IMR-90 (cell line): ENCODE measurements around the gene IFNE.

Experiments used
- BHLHE40 ChIP-seq: fragments of 150-350 bp; IDR thresholded peaks from 2 replicates; pipeline ENCODE4 v1.6.1; 2016; ENCODE audit warnings: mild to moderate bottlenecking, low read depth, low read length
- CEBPB ChIP-seq: IDR thresholded peaks from 2 replicates; pipeline ENCODE4 v1.6.1; 2012; ENCODE audit warnings: low read depth, low read length, improper control_type of control experiment
- CTCF ChIP-seq: conservative IDR thresholded peaks from 2 replicates; pipeline ENCODE4 v1.5.1; 2012; ENCODE audit warnings: mild to moderate bottlenecking, low read depth, low read length, improper control_type of control experiment
- ELK1 ChIP-seq: fragments of 150-350 bp; IDR thresholded peaks from 2 replicates; pipeline ENCODE4 v1.6.1; 2016; ENCODE audit warnings: low read depth, mild to moderate bottlenecking, low read length, moderate library complexity, borderline replicate concordance
- FOS ChIP-seq: fragments of 150-350 bp; IDR thresholded peaks from 2 replicates; pipeline ENCODE4 v1.6.1; 2016; ENCODE audit warnings: low read depth, low read length
- MAZ ChIP-seq: IDR thresholded peaks from 2 replicates; pipeline ENCODE4 v1.6.1; 2012; ENCODE audit warnings: low read depth, mild to moderate bottlenecking, low read length, improper control_type of control experiment, moderate library complexity, borderline replicate concordance
- MXI1 ChIP-seq: IDR thresholded peaks from 2 replicates; pipeline ENCODE4 v1.6.1; 2012; ENCODE audit warnings: low read depth, mild to moderate bottlenecking, low read length, moderate library complexity, borderline replicate concordance
- NFE2L2 ChIP-seq: fragments of 150-350 bp; IDR thresholded peaks from 2 replicates; pipeline ENCODE4 v1.6.1; 2016; ENCODE audit warnings: low read depth, mild to moderate bottlenecking, low read length
- POLR2A ChIP-seq: IDR thresholded peaks from 2 replicates; pipeline ENCODE4 v1.6.1; 2012; ENCODE audit warnings: mild to moderate bottlenecking, low read depth, low read length
- RAD21 ChIP-seq: IDR thresholded peaks from 2 replicates; pipeline ENCODE4 v1.6.1; 2012; ENCODE audit warnings: low read length, improper control_type of control experiment
- RCOR1 ChIP-seq: IDR thresholded peaks from 2 replicates; pipeline ENCODE4 v1.6.1; 2012; ENCODE audit warnings: mild to moderate bottlenecking, low read length, improper control_type of control experiment; ENCODE audit not compliant: insufficient replicate concordance
- RFX5 ChIP-seq: IDR thresholded peaks from 2 replicates; pipeline ENCODE4 v1.8.0; 2012; ENCODE audit warnings: low read depth, mild to moderate bottlenecking, low read length, moderate library complexity
- USF2 ChIP-seq: fragments of 150-350 bp; IDR thresholded peaks from 2 replicates; pipeline ENCODE4 v1.6.1; 2017; ENCODE audit warnings: mild to moderate bottlenecking, antibody characterized with exemption, low read length, low read depth

GRCh38 chr9:21465138-21465537 is 17.0 kb downstream of the IFNE start:
- TF ChIP-seq CTCF (no peak), NFE2L2 (no peak), POLR2A (no peak), FOS (no peak), RAD21 (no peak), RFX5 (no peak), ELK1 (no peak), CEBPB (no peak), USF2 (no peak), BHLHE40 (no peak), MXI1 (no peak), MAZ (no peak), RCOR1 (no peak)
